HG03558 (cell line): ENCODE data around the gene KBTBD13.
"Not testable (repeated sequence)": the region's sequence is repeated elsewhere in the genome, so short reads cannot be mapped to it uniquely, and the experiment has no call there.

ENCODE experiments used
- ATAC-seq: cut with Tn5 transposase; IDR thresholded peaks from one replicate; pipeline ENCODE4 v1.9.1; 2021; ENCODE audit warnings: moderate number of reproducible peaks; ENCODE audit not compliant: unreplicated experiment; ENCODE audit errors: extremely low read depth

The KBTBD13 gene

GRCh38 chr15:65076486-65077290, at the start of gene KBTBD13:
Gene KBTBD13 (plus strand): TSS chr15:65076746. CDS start chr15:65076816, 70 bp downstream.
- no peak for ATAC-seq

GRCh38 chr15:65026756-65027155, 49.8 kb upstream of the KBTBD13 start:
- ATAC-seq, result no peak

GRCh38 chr15:65027593-65027992, 49.0 kb upstream of the KBTBD13 start:
- no peak for ATAC-seq

- ATAC-seq, result no peak
Measured at GRCh38 chr15:65028338-65028737, 48.2 kb upstream of the KBTBD13 start.

- ATAC-seq, result no peak
Measured at GRCh38 chr15:65028921-65029735, 47.4 kb upstream of the KBTBD13 start, which contains the start of gene MTFMT. Gene MTFMT (minus strand): TSS chr15:65029639. CDS start chr15:65029613, 26 bp downstream.

- no peak for ATAC-seq
Measured at GRCh38 chr15:65029736-65030208, 46.8 kb upstream of the KBTBD13 start.

- ATAC-seq, result no peak
Measured at GRCh38 chr15:65032801-65033537, 43.6 kb upstream of the KBTBD13 start.

GRCh38 chr15:65033659-65034269, 42.8 kb upstream of the KBTBD13 start:
- no peak for ATAC-seq

- ATAC-seq, result no peak
Measured at GRCh38 chr15:65034719-65035118, 41.8 kb upstream of the KBTBD13 start.

GRCh38 chr15:65037309-65037708, 39.2 kb upstream of the KBTBD13 start:
- no peak for ATAC-seq

- ATAC-seq, result no peak
Measured at GRCh38 chr15:65038428-65038827, 38.1 kb upstream of the KBTBD13 start.

- no peak for ATAC-seq
Measured at GRCh38 chr15:65038836-65039235, 37.7 kb upstream of the KBTBD13 start.

- no peak for ATAC-seq
Measured at GRCh38 chr15:65040461-65040860, 36.1 kb upstream of the KBTBD13 start.

- no peak for ATAC-seq
Measured at GRCh38 chr15:65041787-65042186, 34.8 kb upstream of the KBTBD13 start.

GRCh38 chr15:65042776-65043327, 33.7 kb upstream of the KBTBD13 start:
- ATAC-seq, result no peak

GRCh38 chr15:65044218-65044617, 32.3 kb upstream of the KBTBD13 start:
- ATAC-seq, result not testable (repeated sequence)

- ATAC-seq, result no peak
Measured at GRCh38 chr15:65044724-65045481, 31.6 kb upstream of the KBTBD13 start, which contains the start of gene SLC51B. Gene SLC51B (plus strand): TSS chr15:65045387. CDS start chr15:65050005, 4,618 bp downstream.

- no peak for ATAC-seq
Measured at GRCh38 chr15:65048241-65048640, 28.3 kb upstream of the KBTBD13 start.

GRCh38 chr15:65049418-65049840, 27.1 kb upstream of the KBTBD13 start:
- ATAC-seq, result no peak
